Natural killer cell (primary cell): ENCODE measurements around the gene TBL1Y. TPM values are rescaled to one million over a fixed set of nuclear protein-coding genes. Genes with fewer than 3 reads are reported as not detected.
A peak's percentile ranks its signal among the peaks of the same experiment; 100 is the strongest.

Experiments used
- ATAC-seq, 3 donors: fragments of 150-1000 bp in 2 of 3; fragments of 200-7000 bp in 1 of 3; cut with Tn5 transposase; 1 replicate in 1 of 3; 2 replicates in 2 of 3; pipeline ENCODE4 v1.10.0; 2021; ENCODE audit warnings: mild to moderate bottlenecking in 2 of 3, moderate library complexity in 2 of 3
- DNase-seq, 2 donors: peaks; one replicate each; pipeline versions ENCODE4 v3.0.0 to v3.0.0-alpha.2; 2013 to 2021; ENCODE audit warnings: mixed read lengths in 1 of 2
- H3K27ac ChIP-seq: one replicate; pipeline ENCODE4 v1.5.1; 2013; ENCODE audit warnings: mild to moderate bottlenecking, low read length
- H3K27me3 ChIP-seq: one replicate; pipeline ENCODE4 v1.6.1; 2013; ENCODE audit warnings: low read length; ENCODE audit not compliant: control insufficient read depth, insufficient read depth
- H3K36me3 ChIP-seq: one replicate; pipeline ENCODE4 v1.6.1; 2013; ENCODE audit warnings: low read length; ENCODE audit not compliant: control insufficient read depth, insufficient read depth
- H3K4me1 ChIP-seq: one replicate; pipeline ENCODE4 v1.6.1; 2013; ENCODE audit warnings: low read length; ENCODE audit not compliant: control insufficient read depth, insufficient read depth
- H3K4me3 ChIP-seq: one replicate; pipeline ENCODE4 v1.5.1; 2013; ENCODE audit warnings: low read length
- H3K9me3 ChIP-seq: one replicate; pipeline ENCODE4 v1.6.1; 2013; ENCODE audit warnings: low read length; ENCODE audit not compliant: control insufficient read depth, insufficient read depth
- H3K27ac Mint-ChIP-seq, 2 donors: one replicate each; pipeline ENCODE4 v1.8.0; 2022; ENCODE audit warnings: mild to moderate bottlenecking in 2 of 2, mixed read lengths in 2 of 2, moderate library complexity in 1 of 2
- H3K27me3 Mint-ChIP-seq, 2 donors: one replicate each; pipeline ENCODE4 v1.8.0; 2022; ENCODE audit warnings: low read depth in 2 of 2, mixed read lengths in 2 of 2
- H3K36me3 Mint-ChIP-seq: one replicate; pipeline ENCODE4 v1.8.0; 2022; ENCODE audit warnings: mixed read lengths
- H3K4me1 Mint-ChIP-seq, 2 donors: one replicate each; pipeline ENCODE4 v1.8.0; 2022; ENCODE audit warnings: mixed read lengths in 2 of 2
- H3K4me3 Mint-ChIP-seq: one replicate; pipeline ENCODE4 v1.8.0; 2022; ENCODE audit warnings: mild to moderate bottlenecking, moderate library complexity, mixed read lengths
- H3K9me3 Mint-ChIP-seq, 2 donors: one replicate each; pipeline ENCODE4 v1.8.0; 2022; ENCODE audit warnings: mixed read lengths in 2 of 2
- WGBS: methylation state at CpG from one replicate; pipeline ENCODE4 v1.1.7; 2013; ENCODE audit warnings: missing lambda C conversion rate; ENCODE audit not compliant: insufficient coverage; 5-methylcytosine and 5-hydroxymethylcytosine counted together
- intact Hi-C: fragments of 100-400 bp; cut with micrococcal nuclease; formaldehyde crosslinking; loops from one replicate; pipeline ENCODE4 v1.14.2; 2022
- total RNA-seq, 4 donors: library from RNA; stranded (reverse); fragments of 120-200 nt in 1 of 4; gene quantifications; one replicate each; pipeline versions ENCODE4 v1.2.3 to v1.2.4, GENCODE V29; 2013 to 2022
- TF ChIP-seq, protein P1 (sequence below): fragments of 200-600 bp; IDR thresholded peaks from one replicate; pipeline ENCODE4 v1.8.0; 2022; ENCODE audit warnings: antibody characterized with exemption

TBL1Y gene
- total RNA-seq, 3 donors from 2014 or later (not counting 1 experiment from before 2014, with no cell fraction given) = not detected

DNA sequence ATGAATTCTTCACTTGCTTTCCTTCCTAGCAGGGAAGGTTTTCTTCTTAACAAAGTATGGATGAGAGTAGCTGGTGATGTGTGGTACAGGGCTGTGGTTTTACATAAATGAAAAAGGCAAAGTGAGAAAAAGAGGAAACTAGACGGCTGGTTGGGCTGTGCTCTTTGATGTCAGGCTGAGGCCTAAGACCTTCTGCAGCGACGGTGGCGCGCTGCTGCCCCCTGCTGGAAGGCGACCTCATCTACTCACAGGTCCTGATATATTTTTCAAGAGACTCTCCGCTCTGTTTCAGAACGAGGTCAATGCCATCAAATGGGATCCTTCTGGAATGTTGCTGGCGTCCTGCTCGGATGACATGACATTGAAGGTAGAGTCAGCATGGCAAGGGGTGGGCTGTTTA, 175.1 kb downstream of the TBL1Y start:
- DNase-seq = peak; percentile 69 to 88
- no peak overlapping the region for H3K27ac ChIP-seq
- no peaks in the 10 kb centered on the region for H3K9me3 ChIP-seq
- H3K4me1 ChIP-seq = peaks cover 15% of the 10 kb centered on the region
- H3K36me3 ChIP-seq = no peaks in the 10 kb centered on the region
- Mint-ChIP-seq H3K9me3 (no peaks in the 10 kb centered on the region), H3K27ac (peak overlapping the region in 1 of 2 donors; percentile 73), H3K27me3 (no peaks in the 10 kb centered on the region), H3K4me3 (no peak overlapping the region), H3K36me3 (no peaks in the 10 kb centered on the region), H3K4me1 (peaks cover 0 to 11% of the 10 kb centered on the region in 2 donors)
- 3% methylated on average over 10 of the region's 10 CpGs for WGBS
- intact Hi-C loops = loop anchor here (1.0 kb wide), 1 partner anchor 121 kb away; no protein-coding TSS in a partner anchor
- no peak overlapping the region for H3K4me3 ChIP-seq
- H3K27me3 ChIP-seq = no peaks in the 10 kb centered on the region
- ATAC-seq = peak in 2 of 3 donors; percentile 88 to 95
- TF ChIP-seq, protein P1, sequence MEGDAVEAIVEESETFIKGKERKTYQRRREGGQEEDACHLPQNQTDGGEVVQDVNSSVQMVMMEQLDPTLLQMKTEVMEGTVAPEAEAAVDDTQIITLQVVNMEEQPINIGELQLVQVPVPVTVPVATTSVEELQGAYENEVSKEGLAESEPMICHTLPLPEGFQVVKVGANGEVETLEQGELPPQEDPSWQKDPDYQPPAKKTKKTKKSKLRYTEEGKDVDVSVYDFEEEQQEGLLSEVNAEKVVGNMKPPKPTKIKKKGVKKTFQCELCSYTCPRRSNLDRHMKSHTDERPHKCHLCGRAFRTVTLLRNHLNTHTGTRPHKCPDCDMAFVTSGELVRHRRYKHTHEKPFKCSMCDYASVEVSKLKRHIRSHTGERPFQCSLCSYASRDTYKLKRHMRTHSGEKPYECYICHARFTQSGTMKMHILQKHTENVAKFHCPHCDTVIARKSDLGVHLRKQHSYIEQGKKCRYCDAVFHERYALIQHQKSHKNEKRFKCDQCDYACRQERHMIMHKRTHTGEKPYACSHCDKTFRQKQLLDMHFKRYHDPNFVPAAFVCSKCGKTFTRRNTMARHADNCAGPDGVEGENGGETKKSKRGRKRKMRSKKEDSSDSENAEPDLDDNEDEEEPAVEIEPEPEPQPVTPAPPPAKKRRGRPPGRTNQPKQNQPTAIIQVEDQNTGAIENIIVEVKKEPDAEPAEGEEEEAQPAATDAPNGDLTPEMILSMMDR = peak; percentile 49

DNA sequence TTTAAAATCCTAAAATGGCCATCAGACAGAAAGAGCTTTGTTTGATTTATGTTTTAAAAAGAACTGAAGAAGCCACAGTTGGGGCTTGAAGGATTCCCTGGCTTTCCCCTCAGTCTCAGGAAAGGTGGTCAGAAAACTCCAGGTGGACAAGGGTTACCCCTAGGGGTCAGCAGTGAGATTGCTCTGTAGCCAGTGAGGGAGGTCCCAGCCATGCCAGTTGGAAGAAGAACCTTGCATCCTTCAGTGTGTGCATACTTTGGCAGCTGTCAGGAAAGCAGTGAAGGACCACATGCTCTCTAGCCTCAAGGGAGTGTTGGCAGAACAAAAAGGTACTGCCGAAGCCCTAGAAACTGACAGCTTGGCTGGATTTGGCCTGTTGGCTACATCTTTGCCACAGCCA, 182.3 kb downstream of the TBL1Y start:
- WGBS = 88% methylated on average over 1 of the region's 1 CpG
- intact Hi-C loops = no loop called here
- ATAC-seq = no peak

DNA sequence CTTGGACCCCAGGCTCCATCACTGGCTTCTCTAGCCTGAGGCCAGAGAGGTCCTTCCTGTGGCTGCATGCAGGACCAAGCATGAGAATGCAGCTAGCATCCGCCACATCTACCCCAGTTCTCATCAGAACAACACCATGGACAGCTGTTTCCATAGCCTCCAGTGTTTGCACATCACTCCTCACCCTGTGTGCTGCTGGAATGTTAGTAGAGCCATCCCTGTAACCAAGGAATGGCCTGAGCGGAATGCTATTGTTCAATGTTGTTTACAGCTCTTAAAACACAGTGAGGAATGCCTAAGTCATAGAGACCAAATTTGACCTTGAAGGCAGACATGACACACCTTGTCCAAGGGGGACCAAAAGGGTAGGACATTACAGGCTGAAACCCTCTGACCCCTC, 183.9 kb downstream of the TBL1Y start:
- no peak overlapping the region for H3K4me3 ChIP-seq
- Mint-ChIP-seq H3K9me3 (no peaks in the 10 kb centered on the region), H3K4me3 (no peak overlapping the region), H3K27ac (no peak overlapping the region), H3K4me1 (peaks cover 0 to 4% of the 10 kb centered on the region in 2 donors), H3K36me3 (no peaks in the 10 kb centered on the region), H3K27me3 (no peaks in the 10 kb centered on the region)
- 100% methylated on average over 2 of the region's 2 CpGs for WGBS
- TF ChIP-seq, protein P1 = no peak
- no peak overlapping the region for H3K27ac ChIP-seq
- H3K9me3 ChIP-seq = no peaks in the 10 kb centered on the region
- intact Hi-C loops = no loop called here
- H3K4me1 ChIP-seq = peaks cover under 1% of the 10 kb centered on the region
- DNase-seq (no peak), ATAC-seq (no peak)
- H3K27me3 ChIP-seq = no peaks in the 10 kb centered on the region
- no peaks in the 10 kb centered on the region for H3K36me3 ChIP-seq

More for the DNA sequence above, 182.3 kb downstream of the TBL1Y start:
- Mint-ChIP-seq H3K9me3 (no peaks in the 10 kb centered on the region), H3K4me1 (peaks cover 0 to 4% of the 10 kb centered on the region in 2 donors), H3K36me3 (no peaks in the 10 kb centered on the region), H3K27me3 (no peaks in the 10 kb centered on the region), H3K27ac (no peak overlapping the region), H3K4me3 (no peak overlapping the region)
- no peaks in the 10 kb centered on the region for H3K9me3 ChIP-seq
- no peaks in the 10 kb centered on the region for H3K4me1 ChIP-seq
- no peaks in the 10 kb centered on the region for H3K27me3 ChIP-seq
- no peaks in the 10 kb centered on the region for H3K36me3 ChIP-seq
- DNase-seq = no peak
- no peak overlapping the region for H3K4me3 ChIP-seq
- no peak overlapping the region for H3K27ac ChIP-seq
- TF ChIP-seq, protein P1 = no peak

DNA sequence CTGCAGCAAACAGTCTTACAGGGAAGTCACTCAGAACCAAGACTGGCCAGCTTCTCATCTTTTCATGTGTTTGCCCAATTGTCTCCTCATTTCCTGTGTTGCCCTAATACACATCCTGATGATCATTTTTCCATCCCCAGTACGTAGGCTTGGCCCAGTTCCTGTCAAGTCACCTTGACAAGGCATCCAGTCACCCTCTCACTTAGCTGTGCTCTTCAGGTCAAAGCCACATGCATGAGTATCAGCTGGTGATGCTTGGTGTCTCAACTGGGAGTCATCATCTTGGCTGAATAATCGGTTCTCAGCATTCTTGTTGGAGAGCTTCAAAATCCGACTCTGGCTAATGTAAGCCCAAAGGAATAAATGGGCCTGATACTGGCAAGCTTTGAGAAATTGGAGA, 186.5 kb downstream of the TBL1Y start:
- H3K27me3 ChIP-seq = no peaks in the 10 kb centered on the region
- H3K4me1 ChIP-seq = peaks cover 20% of the 10 kb centered on the region
- Mint-ChIP-seq H3K4me1 (peaks cover 0 to 24% of the 10 kb centered on the region in 2 donors), H3K9me3 (no peaks in the 10 kb centered on the region), H3K27me3 (no peaks in the 10 kb centered on the region), H3K36me3 (no peaks in the 10 kb centered on the region), H3K4me3 (no peak overlapping the region), H3K27ac (no peak overlapping the region)
- 74% methylated on average over 3 of the region's 3 CpGs for WGBS
- ATAC-seq = no peak
- TF ChIP-seq, protein P1 = no peak
- H3K27ac ChIP-seq = no peak overlapping the region
- no peak for DNase-seq
- intact Hi-C loops = no loop called here
- no peaks in the 10 kb centered on the region for H3K9me3 ChIP-seq
- H3K4me3 ChIP-seq = no peak overlapping the region
- H3K36me3 ChIP-seq = no peaks in the 10 kb centered on the region
